ENCODE results near the gene CASP14.
"Not testable (repeated sequence)": the region's sequence is repeated elsewhere in the genome, so short reads cannot be mapped to it uniquely, and the experiment has no call there.

CASP14 gene

DNA sequence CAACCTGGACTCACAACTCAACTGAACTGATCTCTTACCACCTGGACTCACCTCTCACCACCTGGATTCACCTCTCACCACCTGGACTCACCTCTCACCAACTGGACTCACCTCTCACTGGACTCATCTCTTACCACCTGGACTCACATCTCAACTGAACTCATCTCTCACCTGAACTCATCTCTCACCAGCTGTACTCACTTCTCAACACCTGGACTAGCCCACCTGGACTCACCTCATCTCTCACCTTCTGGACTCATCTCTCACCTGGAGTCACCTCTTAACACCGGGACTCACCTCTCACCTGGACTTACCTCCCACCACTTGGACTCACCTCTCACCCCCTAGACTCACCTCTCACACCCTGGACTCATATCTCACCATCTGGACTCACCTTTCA, 7.3 kb upstream of the CASP14 start:
- Mint-ChIP-seq H3K27ac (no peak overlapping the region), H3K4me3 (no peak overlapping the region), H3K27me3 (peaks cover 21% of the 10 kb centered on the region), H3K36me3 (ENCODE audit: low read depth) (no peaks in the 10 kb centered on the region), H3K9me3 (no peaks in the 10 kb centered on the region), H3K4me1 (ENCODE audit: low read depth) (no peaks in the 10 kb centered on the region)

DNA sequence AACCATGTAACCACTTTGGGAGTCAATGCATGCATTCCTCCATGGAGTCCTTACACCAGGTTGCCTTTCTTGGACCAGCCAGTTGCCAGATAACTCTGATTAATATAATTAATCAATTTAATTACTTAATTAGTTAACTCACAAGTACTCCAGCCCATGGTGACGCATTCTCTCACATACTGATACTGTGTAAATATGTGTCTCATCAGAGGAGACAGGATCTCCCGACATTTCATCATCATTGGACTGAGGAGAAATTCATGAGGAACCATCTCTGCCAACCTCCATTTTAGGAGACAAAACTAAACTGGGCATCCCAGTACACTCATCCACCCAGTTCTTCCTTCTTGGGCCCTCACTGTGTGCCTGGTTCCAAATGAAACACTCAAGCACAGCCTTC, 6.5 kb upstream of the CASP14 start:
- Mint-ChIP-seq H3K27me3 (peaks cover 25% of the 10 kb centered on the region), H3K36me3 (ENCODE audit: low read depth) (no peaks in the 10 kb centered on the region), H3K4me1 (ENCODE audit: low read depth) (no peaks in the 10 kb centered on the region)

DNA sequence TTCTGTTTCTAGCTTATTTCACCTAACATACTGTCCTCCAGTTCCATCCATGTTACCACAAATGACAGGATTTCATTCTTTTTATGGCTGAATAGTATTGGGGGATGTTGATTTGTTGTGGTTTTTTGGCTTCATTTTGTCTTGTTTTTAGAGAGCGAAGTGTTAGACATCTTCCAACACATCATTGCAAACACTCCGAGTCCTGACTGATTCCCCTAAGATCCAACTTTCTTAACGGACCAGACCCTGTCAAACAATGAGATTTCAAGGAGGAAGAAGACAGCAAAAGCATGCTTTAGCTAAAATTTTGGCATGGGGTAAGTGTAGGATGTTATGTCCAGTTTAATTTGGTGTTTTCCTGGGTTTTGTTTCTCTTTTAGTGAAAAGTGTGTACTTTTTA, 3.8 kb upstream of the CASP14 start:
- H3K27ac Mint-ChIP-seq = no peak overlapping the region
- H3K36me3 Mint-ChIP-seq (ENCODE audit: low read depth) = no peaks in the 10 kb centered on the region
- no peak overlapping the region for H3K4me3 Mint-ChIP-seq
- H3K4me1 Mint-ChIP-seq (ENCODE audit: low read depth) = no peaks in the 10 kb centered on the region
- no peaks in the 10 kb centered on the region for H3K9me3 Mint-ChIP-seq
- peaks cover 30% of the 10 kb centered on the region for H3K27me3 Mint-ChIP-seq

More for the DNA sequence above, 6.5 kb upstream of the CASP14 start:
- no peak overlapping the region for H3K4me3 Mint-ChIP-seq
- no peak overlapping the region for H3K27ac Mint-ChIP-seq
- H3K9me3 Mint-ChIP-seq = no peaks in the 10 kb centered on the region

DNA sequence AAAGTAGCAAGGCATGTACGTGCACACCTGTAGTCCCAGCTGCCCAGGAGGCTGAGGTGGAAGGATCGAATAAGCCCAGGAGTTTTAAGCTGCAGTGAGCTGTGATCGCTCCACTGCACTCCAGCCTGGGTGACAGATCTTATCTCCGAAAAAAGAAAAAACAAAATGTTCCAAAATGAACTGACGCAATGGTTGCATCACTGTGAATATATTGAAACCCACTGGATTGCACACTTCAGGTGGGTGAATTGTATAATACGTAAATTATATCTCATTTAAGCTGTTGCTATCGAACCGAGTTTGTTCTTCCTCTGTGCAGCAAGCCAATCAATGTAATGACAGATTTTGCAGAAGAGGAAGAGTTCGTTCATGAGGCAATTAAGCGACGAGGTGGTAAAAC, 1.6 kb upstream of the CASP14 start:
- H3K4me1 Mint-ChIP-seq (ENCODE audit: low read depth) = no peaks in the 10 kb centered on the region
- H3K36me3 Mint-ChIP-seq (ENCODE audit: low read depth) = no peaks in the 10 kb centered on the region
- peaks cover 49% of the 10 kb centered on the region for H3K27me3 Mint-ChIP-seq
- no peaks in the 10 kb centered on the region for H3K9me3 Mint-ChIP-seq
- H3K4me3 Mint-ChIP-seq = no peak overlapping the region
- H3K27ac Mint-ChIP-seq = no peak overlapping the region

DNA sequence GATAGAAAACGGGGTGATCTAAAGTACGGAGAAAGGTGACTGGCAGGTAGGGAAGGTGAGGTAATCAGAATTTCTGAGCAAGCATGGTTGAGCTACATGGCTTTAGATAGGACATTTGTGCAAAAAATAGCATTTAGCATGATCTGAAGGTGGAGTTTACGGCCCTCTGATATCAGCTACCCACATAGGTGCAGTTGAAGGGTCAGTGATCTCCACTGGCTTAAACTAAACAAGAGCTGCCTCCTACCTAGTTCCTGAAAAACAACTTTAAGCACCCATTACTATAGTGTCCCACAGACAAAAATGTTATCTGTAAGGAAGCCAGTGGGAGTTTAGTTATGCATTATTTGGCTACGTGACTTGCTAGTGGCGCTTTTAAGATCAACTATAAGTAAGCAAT, 1.2 kb upstream of the CASP14 start:
- Mint-ChIP-seq H3K4me1 (ENCODE audit: low read depth) (no peaks in the 10 kb centered on the region), H3K9me3 (no peaks in the 10 kb centered on the region), H3K27me3 (peaks cover 49% of the 10 kb centered on the region), H3K27ac (no peak overlapping the region), H3K4me3 (no peak overlapping the region), H3K36me3 (ENCODE audit: low read depth) (no peaks in the 10 kb centered on the region)

DNA sequence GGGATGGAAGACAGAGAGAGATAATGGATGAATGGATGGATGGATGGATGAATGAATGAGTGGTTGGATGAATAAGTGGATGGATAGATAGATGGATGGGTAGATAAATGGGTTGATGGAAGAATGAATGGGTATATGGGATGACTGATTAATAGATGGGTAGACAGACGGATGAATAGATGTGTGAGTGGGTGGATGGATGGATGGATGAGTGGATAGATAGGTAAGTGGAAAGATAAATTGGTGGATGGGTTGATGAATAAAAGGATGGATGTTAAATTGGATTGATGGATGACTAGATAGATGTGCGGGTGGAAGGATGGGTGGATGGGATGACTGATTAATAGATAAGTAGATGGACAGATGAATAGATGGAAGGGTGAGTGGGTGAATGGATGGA, 1.4 kb downstream of the CASP14 start:
- H3K4me3 Mint-ChIP-seq = no peak overlapping the region
- H3K27me3 Mint-ChIP-seq = peaks cover 42% of the 10 kb centered on the region
- H3K4me1 Mint-ChIP-seq (ENCODE audit: low read depth) = no peaks in the 10 kb centered on the region
- H3K27ac Mint-ChIP-seq = no peak overlapping the region
- no peaks in the 10 kb centered on the region for H3K36me3 Mint-ChIP-seq (ENCODE audit: low read depth)
- H3K9me3 Mint-ChIP-seq = no peaks in the 10 kb centered on the region

DNA sequence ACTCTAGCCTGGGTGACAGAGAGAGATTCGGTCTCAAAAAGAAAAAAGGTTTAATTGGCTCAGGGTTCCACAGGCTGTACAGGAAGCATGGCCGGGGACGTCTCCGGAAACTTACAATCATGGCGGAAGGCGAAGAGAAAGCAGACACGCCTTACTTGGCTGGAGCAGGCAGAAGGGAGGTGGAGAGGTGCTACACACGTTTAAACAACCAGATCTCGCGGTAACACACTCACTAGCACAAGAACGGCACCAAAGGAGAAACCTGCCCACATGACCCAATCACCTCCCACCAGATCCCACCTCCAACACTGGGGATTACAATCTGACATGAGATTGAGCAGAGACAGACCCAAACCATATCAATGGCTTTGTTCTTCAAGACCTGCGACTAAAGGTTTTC, 12.8 kb downstream of the CASP14 start:
- H3K27ac Mint-ChIP-seq = no peak overlapping the region
- H3K4me1 Mint-ChIP-seq (ENCODE audit: low read depth) = no peaks in the 10 kb centered on the region
- H3K4me3 Mint-ChIP-seq = no peak overlapping the region
- no peaks in the 10 kb centered on the region for H3K36me3 Mint-ChIP-seq (ENCODE audit: low read depth)
- H3K27me3 Mint-ChIP-seq = peaks cover 39% of the 10 kb centered on the region
- no peaks in the 10 kb centered on the region for H3K9me3 Mint-ChIP-seq

DNA sequence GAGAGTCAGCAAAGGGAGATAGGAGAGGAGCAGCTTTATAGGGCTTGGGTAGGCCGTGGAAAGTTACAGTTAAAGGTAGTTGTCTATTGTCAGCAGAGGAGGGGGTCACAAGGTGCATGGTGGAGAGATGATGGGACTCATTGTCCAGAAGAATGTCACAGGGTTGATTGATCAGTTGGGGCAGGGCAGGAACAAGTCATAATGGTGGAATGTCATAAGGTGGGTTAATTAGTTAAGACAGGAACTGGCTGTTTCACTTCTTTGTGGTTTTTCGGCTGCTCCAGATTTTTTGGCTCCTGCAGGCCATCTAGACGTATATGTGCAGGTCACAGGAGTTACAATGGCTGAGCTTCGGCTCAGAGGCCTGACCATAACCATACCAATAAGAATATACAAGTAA, 21.1 kb downstream of the CASP14 start:
- not testable (repeated sequence) for H3K27ac Mint-ChIP-seq; H3K4me1 Mint-ChIP-seq (ENCODE audit: low read depth); H3K4me3 Mint-ChIP-seq; H3K36me3 Mint-ChIP-seq (ENCODE audit: low read depth); H3K9me3 Mint-ChIP-seq; H3K27me3 Mint-ChIP-seq

DNA sequence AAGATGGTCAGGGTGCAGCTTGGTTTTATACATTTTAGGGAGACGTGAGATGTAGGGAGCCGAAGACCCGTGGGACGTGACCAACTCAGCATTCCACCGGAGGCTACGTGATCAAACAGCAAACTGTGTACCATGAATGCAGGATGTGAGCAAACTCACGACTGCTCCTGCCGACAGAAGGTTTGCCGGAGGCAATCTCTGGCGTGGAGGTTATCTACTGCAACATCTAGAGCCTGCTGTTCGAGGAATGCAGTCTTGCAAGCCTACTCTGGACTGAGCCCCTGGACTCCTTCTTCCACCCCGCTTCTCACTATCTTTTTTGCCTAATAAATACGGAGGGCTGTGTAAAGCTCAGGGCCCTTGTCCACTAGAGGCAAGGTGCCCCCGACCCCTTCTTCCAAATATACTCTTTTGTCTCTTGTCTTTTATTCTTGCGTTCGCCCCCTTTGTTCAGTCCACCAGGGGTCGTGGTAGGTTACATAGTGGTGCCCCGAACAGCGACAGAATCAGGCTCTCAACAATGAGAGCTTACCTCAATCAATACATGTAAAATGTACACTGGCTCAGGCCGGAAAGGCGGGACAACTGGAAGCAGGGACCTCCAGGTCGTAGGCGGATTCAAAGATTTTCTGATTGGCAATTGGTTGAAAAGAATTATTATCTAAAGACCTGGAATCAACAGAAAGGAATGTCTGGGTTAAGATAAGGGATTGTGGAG, 23.8 kb downstream of the CASP14 start:
- no peak overlapping the region for H3K4me3 Mint-ChIP-seq
- no peaks in the 10 kb centered on the region for H3K4me1 Mint-ChIP-seq (ENCODE audit: low read depth)
- peaks cover 4% of the 10 kb centered on the region for H3K27me3 Mint-ChIP-seq
- no peaks in the 10 kb centered on the region for H3K36me3 Mint-ChIP-seq (ENCODE audit: low read depth)
- no peak overlapping the region for H3K27ac Mint-ChIP-seq
- no peaks in the 10 kb centered on the region for H3K9me3 Mint-ChIP-seq

DNA sequence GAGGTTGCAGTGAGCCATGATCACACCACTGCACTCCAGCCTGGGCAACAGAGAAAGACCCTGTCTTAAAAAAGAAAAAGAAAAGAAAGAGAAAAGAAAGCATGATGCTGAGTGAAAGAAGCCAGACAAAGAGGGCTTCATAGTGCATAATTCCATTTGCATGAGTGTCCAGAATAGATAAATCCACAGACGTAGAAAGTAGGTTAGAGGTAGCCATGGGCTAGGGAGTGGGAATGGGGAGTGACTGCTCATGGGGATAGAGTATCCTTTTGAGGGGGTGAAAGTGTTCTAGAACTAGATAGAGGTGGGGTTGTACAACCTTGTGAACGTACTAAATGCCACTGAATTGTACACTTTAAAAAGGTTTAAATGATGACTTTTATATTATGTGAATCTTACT, 25.1 kb downstream of the CASP14 start:
- no peak overlapping the region for H3K27ac Mint-ChIP-seq
- peaks cover 4% of the 10 kb centered on the region for H3K27me3 Mint-ChIP-seq
- no peaks in the 10 kb centered on the region for H3K36me3 Mint-ChIP-seq (ENCODE audit: low read depth)
- H3K4me1 Mint-ChIP-seq (ENCODE audit: low read depth) = no peaks in the 10 kb centered on the region
- no peak overlapping the region for H3K4me3 Mint-ChIP-seq
- no peaks in the 10 kb centered on the region for H3K9me3 Mint-ChIP-seq

DNA sequence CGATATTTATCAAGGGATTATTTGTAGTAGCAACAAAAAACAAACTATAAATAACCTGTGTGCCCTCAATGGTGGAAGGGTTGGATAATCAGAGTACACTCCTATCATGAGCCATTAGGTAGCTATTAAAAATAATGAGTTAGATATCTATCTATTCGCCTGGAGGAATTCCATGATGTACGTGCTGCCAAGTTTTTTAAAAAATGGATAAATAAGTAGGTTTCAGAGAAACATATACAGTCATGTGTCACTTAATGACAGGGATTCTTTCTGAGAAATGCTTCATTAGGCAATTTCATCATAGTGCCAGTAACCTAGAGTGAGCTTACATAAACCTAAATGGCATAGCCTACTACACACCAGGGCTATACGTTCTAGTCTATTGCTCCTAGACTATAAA, 26.5 kb downstream of the CASP14 start:
- Mint-ChIP-seq H3K36me3 (ENCODE audit: low read depth) (no peaks in the 10 kb centered on the region), H3K27me3 (peaks cover 4% of the 10 kb centered on the region), H3K9me3 (no peaks in the 10 kb centered on the region), H3K4me1 (ENCODE audit: low read depth) (no peaks in the 10 kb centered on the region), H3K4me3 (no peak overlapping the region), H3K27ac (no peak overlapping the region)

DNA sequence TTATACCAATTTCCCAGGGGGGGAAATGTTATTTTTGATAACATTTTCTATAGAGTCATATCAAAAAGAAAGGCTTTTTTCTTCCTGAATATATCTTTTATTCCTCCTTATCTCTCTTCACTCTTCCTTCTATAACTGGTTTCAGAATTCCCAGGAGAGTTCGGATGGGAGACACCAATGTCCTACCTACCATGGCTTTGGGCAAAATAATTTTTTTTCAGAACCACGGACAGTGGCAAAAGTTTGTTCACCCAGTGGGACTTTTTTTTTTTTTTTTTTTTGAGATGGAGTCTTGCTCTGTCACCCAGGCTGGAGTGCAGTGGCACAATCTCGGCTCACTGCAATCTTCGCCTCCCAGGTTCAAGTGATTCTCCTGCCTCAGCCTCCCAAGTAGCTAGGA, 30.7 kb downstream of the CASP14 start:
- not testable (repeated sequence) for H3K36me3 Mint-ChIP-seq (ENCODE audit: low read depth); H3K4me1 Mint-ChIP-seq (ENCODE audit: low read depth); H3K27ac Mint-ChIP-seq; H3K4me3 Mint-ChIP-seq; H3K9me3 Mint-ChIP-seq
- peaks cover 13% of the 10 kb centered on the region for H3K27me3 Mint-ChIP-seq

DNA sequence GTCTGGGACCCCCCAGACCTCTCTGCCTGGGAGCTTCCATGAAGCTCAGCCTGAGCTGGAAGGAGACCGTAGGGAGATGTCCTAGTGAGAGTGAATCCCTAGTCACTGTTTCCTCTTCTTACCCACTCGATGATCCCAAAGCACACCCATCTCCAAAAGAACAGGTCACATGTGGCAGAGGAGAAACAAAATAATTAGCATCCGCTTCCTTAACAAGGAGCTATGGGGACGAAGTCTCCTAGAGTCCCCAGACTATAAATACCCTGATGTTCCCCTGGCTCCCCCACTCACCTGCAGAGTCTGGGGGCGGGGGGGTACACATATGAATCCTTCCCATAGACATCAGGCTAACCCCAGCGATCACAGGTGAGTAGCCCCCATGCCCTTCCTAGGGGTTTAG, 32.6 kb downstream of the CASP14 start, which contains the start of gene OR1I1:
Gene OR1I1 (plus strand): TSS at position 301 of the 400 bp plus-strand sequence. CDS start 4,855 bp downstream, outside the sequence.
- Mint-ChIP-seq H3K27ac (no peak within 1 kb of the TSS), H3K9me3 (no peaks in the 10 kb centered on the region), H3K4me1 (ENCODE audit: low read depth) (no peaks in the 10 kb centered on the region), H3K36me3 (ENCODE audit: low read depth) (no peaks in the 10 kb centered on the region), H3K27me3 (peaks cover 25% of the 10 kb centered on the region), H3K4me3 (no peak within 1 kb of the TSS)

DNA sequence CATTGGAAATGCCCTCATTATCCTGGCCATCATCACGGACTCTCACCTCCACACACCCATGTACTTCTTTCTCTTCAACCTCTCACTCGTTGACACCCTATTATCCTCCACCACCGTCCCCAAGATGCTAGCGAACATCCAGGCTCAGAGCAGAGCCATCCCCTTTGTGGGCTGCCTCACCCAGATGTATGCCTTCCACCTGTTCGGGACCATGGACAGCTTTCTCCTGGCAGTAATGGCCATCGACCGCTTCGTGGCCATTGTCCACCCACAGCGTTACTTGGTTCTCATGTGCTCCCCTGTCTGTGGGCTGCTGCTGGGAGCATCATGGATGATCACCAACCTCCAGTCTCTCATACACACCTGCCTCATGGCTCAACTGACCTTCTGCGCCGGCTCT, 37.9 kb downstream of the CASP14 start:
- no peaks in the 10 kb centered on the region for H3K9me3 Mint-ChIP-seq
- H3K4me3 Mint-ChIP-seq = no peak overlapping the region
- no peaks in the 10 kb centered on the region for H3K36me3 Mint-ChIP-seq (ENCODE audit: low read depth)
- H3K4me1 Mint-ChIP-seq (ENCODE audit: low read depth) = peaks cover 2% of the 10 kb centered on the region
- no peak overlapping the region for H3K27ac Mint-ChIP-seq
- peaks cover 27% of the 10 kb centered on the region for H3K27me3 Mint-ChIP-seq

DNA sequence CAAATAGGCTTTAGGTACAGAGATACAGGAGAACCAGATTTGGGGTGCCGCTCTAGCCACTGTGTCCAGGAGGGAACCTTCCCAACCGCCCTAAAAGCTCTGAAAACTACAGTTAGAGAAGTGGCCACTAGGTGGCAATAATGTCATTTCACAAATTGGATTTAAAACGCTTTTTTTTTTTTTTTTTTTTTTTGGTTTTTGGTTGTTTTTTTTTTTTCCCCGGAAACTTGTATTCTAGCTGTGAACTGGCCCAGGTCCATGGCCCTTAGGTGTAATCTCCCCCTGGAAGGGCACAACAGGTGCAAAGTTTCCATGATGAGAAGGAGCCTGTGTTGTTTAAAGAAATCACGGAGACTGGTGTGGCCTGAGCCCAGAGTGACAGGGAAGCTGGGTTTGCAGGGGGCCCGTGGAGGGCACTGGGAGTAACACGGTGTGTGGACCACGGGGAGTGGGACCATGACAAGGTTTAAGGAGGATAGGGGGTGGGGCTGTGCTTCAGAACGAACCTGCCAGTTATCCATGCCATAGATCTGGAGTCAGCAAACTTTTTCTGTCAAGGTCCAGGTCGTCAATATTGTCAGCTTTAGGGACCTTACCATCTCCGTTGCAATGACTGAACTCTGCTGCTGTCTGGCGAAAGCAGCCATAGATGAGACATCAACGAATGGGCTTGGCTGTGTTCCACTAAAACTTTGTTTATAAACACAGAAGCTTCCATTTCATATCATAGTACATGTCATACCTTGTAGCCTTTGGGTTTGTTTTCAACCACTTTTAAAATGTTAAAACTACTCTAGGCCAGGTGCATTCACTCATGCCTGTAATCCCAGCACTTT, 42.9 kb downstream of the CASP14 start:
- no peaks in the 10 kb centered on the region for H3K9me3 Mint-ChIP-seq

More for the DNA sequence above, 42.9 kb downstream of the CASP14 start:
- no peaks in the 10 kb centered on the region for H3K36me3 Mint-ChIP-seq (ENCODE audit: low read depth)
- peaks cover 9% of the 10 kb centered on the region for H3K27me3 Mint-ChIP-seq
- H3K4me3 Mint-ChIP-seq = no peak overlapping the region
- H3K27ac Mint-ChIP-seq = no peak overlapping the region
- peaks cover 3% of the 10 kb centered on the region for H3K4me1 Mint-ChIP-seq (ENCODE audit: low read depth)
